CD4-positive, alpha-beta T cell treated with Interleukin-4 for 4 hours (primary cell): ENCODE results near the gene PCSK6.

Source experiments
- DNase-seq: peaks from one replicate; pipeline ENCODE4 v3.0.0-alpha.2; 2020

PCSK6 gene

DNA sequence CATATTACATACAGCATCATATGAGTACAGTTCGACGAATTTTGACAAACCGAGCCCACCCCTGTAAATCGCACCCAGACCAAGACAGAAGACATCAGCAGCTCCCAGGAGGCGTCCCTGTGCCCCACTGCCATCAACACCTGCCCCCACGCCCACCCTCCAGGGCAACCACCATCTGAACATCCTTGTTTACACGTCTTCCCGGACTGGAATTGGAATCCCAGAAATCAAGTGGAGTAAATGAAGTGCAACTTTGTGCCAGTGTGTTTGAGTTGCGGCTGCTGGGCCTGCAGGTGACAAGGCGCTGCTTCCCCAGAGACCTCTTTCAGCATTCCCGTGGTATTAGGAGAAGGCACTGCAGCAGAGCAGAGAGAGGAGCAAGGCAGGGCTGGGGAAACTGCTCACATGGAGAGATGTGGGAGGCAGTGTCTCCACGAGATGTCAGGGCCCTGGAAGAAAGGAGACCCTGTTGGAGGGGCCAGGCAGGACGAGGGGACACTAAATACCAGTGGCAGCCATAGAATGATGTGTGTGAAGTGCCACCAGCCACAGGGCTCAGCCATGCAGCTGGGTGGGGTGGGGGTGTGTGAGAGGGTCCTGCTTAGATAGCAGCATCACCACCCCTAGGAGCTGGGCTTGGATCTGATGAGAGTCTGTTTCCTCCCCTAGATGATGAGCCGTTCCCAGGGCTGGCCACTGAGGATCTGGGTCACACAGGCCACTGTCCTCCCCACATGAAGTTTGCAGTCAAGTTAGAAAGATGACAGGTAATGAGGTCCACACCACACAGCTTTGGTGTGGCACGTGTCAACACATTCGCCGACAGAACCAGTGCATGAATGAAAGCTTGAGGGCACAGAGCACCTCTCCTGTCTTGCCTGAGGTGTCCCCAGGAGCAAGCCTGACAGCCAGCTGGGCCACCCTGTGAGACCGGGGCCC is 33.4 kb upstream of the PCSK6 start:
- no peak for DNase-seq

GRCh38 chr15:101522091-101522490 is 32.6 kb upstream of the PCSK6 start:
- no peak for DNase-seq

DNA sequence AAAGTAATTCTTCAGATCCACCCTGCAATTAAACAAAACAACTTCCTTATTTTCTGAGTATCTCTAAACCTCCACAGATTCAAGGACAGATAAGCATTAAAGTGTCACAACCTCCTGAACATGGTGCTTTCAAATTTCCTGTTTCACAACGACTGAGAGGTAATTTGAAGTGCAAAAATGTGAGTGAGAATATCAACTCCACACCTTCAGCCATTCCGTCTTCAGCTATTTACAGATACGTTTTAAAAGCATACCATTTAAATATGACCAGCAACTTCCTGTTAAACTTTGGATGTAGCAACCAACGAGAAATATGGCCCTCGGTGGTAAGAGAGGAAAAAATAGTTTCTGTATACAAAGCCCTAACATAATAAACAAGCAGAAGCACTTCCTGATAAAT is 32.1 kb upstream of the PCSK6 start:
- no peak for DNase-seq

GRCh38 chr15:101521069-101521468 is 31.6 kb upstream of the PCSK6 start:
- no peak for DNase-seq

- no peak for DNase-seq
These were observed 30.9 kb upstream of the PCSK6 start for GRCh38 chr15:101520395-101520794.

DNA sequence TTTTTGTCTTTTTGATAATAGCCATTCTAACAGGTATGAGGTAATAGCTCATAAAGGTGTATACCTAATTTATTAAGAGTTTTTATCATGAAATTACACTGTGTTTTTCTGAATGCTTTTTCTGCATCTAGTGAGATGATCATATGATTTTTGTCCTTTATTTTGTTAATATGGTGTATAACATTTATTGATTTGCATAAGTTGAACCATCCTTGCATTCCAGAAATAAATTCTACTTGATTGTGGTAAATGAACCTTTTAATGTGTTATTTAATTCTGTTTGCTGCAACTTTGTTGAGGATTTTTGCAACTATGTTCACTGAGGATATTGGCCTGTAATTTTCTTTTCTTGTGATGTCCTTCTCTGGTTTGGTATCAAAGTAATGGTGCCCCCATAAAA is 28.0 kb upstream of the PCSK6 start:
- DNase-seq = no peak

DNA sequence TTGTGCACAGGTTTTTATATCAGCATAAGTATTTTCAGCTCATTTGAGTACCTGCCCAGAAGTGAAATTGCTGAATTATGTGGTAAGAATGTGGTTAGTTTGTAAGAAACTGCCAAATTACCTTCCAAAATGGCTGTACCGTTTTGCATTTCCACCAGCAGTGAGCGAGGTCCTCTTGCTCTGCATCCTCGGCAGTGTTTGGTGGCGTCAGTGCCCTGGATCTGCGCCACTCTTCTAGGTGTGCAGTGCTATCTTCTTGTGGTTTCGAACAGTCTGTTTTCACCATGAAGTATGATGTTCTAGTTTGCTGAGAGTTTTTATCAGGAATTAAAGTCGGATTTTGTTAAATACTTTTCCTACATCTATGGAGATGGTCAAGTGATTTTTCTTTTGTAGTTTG is 24.8 kb upstream of the PCSK6 start:
- no peak for DNase-seq

DNA sequence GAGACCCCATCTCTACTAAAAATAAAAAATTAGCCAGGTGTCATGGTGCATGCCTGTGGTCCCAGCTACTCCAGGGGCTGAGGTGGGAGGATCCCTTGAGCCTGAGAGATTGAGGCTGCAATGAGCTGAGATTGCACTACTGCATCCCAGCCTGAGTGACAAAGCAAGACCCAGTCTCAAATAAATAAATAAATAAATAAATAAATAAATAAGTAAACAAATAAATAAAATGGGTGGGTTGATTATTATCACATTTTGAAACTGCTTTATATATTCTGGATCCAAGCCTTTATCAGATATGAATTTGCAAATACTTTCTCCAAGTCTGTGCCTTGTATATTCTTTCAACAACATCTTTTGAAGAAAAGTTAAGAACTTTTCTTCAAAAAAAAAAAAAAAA is 22.2 kb upstream of the PCSK6 start:
- no peak for DNase-seq

- DNase-seq = no peak
These were observed 21.0 kb upstream of the PCSK6 start for GRCh38 chr15:101510212-101511197.

DNA sequence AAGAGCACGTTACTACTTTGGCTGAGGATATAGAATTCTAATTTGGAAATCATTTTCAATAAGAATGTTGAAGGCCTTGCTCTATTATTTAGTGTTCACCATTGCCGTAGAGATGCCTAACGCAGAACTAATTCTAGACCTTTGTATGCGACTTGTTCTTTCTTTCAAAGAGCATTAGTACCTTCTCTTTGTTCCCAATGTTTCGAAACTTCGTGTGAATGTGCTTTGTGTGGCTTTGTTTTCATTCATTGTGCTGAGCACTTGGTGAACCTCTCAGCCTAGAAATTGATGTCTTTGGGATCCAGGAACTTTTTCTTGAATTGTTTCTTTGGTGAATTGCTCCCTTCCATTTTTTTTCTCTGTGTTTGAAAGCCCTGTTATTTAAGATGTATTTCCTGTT is 19.8 kb upstream of the PCSK6 start:
- no peak for DNase-seq

GRCh38 chr15:101506491-101506890 is 17.0 kb upstream of the PCSK6 start:
- no peak for DNase-seq

DNA sequence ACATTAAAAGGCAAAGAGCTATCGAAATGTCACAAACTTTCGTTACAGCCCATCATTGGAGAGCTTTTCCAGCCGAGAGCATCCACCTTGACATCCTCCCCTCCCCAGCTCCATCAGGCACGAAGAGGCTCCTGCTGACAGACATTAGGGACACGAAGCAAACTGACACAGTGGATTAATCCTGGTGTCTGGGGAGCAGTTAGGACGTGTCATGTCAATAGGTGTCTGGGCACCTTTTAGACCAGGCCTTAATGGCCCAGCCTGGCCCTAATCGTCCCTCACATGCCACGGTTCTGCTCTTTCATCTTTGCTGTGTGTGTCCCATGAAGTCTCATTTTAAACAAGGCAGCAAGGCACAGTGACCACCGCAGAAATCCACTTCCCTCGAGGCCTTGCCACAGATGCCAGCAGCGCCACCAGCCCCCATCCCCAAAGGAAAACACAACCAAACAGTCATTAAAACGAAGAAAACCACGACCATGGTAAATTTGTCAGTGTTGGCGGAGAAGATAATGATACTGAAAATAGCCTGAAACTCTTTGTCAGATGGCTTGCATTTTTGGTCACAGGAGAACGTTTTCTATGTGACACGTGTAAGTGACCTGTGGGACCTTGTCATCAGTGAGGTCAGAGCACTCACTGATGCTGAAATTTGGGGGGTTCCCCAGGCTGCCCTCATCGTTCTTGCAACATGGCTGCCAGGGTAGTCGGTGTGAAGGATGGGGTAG is 16.3 kb upstream of the PCSK6 start:
- DNase-seq = no peak

DNA sequence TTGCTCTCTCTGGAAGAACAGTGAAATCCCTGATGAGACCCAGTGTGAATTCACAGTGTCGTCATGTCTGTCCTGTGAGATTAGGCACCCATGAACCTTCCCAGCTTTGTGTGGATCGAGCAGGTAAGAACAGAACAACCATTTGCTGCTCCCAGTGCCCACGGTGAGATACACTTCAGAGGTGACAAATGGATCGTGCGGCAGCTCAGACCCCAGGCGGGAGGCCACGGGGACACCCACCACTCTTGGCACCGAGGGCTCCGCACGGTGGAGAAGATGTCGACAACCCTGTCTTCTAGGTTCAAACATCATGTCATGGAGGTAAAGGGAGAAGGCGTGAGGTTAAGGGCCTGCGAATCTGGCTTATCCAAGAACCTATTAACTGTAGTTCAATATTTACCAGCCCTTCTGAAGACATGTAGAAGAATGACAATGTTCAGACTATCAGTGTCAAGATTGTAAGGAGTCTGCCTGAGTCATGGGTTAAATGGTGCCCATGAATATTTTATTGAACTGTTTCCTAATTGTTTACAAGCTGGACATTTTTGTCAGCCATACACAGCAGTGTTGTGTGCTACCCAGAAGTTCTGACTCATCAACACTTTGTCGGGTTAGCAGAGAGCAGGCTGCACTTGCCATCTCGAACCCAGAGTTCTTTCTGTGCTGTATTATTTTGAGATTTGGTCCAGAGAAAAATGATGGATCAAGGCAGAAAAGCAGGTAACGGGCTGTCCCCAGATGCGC is 15.5 kb upstream of the PCSK6 start:
- DNase-seq = no peak

GRCh38 chr15:101504373-101504772 is 14.9 kb upstream of the PCSK6 start:
- no peak for DNase-seq

DNA sequence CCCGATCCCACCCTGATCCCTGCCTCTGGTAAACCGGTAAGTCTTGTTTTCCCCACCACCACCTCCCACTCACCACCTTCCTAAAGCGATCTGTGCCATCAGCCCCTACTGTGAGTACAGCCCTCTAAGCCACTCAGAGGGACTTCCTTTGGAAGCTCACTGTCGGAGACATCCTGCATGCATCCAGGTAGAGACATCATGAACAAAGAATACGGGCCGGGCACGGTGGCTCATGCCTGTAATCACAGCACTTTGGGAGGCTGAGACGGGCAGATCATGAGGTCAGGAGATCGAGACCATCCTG is 13.7 kb upstream of the PCSK6 start:
- no peak for DNase-seq

DNA sequence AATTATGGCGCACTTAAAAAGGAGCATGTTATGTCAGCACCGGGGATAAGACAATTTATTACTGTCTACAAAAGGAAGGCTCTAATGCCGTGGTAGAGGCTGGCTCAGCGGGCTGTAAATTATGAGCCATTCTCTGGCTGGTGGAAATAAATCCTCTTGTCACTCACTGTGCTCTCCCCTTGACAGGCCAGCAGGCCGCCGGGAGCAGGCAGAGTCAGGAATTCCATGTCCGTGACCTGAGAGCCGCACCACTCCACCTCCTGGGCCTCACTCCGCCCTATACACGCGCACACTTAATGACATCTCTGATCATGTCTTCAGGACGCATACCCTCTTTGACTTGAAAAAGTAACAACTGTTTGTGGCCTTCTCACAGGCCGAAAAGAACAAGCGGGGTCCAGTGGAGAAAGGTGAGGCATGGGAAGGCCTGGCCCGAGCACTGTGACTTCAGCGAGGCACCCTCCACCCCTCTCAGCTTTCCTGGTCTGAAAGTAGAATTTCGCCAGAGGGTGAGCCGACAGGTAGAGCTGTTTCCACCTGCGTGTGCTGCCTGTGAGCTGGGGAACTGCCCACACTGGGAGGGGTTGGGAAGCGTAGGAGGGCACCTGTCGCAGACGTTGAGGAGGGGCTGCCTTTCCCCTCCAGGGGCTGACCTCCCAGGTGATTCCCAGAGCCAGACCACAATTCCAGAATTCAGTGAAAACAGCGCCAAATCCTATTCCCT is 13.2 kb upstream of the PCSK6 start:
- no peak for DNase-seq

DNA sequence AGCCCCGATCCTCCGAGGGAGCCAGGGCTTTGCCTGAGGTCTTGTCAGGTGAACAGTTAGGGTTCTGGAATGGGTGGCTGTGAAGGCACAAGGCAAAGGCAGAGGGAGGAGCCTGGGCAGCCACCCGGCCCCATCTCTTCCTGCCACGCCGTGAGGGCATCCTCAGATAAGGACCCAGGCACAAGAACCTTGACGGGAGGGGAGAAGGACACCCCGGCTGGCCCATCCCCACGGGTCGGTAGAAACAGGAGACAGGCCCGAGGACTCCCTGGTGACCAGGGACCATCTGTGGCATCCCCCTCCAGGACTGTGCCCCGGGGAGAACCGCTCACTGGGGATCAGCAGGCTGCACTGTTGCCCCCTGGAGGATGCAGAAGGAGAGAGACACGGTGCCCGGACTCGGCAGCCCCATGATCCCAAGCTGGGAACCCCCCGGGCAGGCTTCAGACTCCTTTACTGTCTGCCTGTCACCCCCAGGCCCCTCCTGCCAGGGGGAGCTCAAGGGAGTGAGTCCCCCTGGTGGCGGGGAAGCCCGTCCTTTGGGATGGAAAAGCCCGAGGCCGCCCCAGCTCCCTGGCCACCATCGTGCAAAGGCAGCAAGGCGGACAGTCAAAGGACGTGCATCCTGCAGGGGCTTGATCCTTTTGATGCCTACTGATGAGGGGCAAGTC is 12.3 kb upstream of the PCSK6 start:
- DNase-seq = peak; percentile 20

DNA sequence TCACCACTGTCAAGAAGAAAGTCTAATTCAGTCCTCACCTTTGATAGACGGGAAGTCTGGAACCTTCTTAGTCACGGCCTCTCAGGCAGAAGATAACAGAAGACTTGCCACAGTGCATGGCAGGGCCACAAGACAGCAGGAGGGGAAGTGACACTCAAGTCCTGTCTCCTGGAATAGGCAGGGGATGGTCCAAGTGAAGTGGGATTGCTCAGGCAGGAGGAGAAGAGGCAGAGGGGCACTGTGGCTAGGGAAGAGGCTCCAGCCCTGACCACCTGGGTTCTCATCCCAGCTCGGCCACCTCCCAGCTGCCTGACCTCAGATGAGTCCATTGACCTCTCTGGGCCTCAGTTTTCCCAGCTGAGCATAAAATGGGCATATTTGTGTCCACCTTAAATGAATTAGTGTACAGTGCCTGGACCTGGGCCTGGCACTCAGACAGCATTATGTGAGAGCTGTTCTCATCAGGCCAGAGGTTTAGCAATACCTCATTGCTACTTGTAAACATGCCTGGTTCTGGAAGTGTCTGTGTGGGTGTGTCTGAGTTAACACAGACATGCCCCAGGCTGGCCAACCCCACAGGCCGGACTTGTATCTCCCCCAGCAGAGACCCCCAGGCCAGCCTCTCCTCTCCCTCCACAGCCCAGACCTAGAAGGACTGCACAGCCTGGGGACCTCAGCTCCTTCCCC is 11.5 kb upstream of the PCSK6 start:
- no peak for DNase-seq

GRCh38 chr15:101499863-101500713 is 10.6 kb upstream of the PCSK6 start:
- no peak for DNase-seq
